Uterus (tissue), 2 donors: ENCODE measurements around the gene HDLBP.

Experiments
- POLR2A ChIP-seq, 2 donors: fragments of 450-650 bp; IDR thresholded peaks; one replicate each; pipeline ENCODE4 v1.6.1; 2016; ENCODE audit warnings: antibody characterized with exemption in 2 of 2, mild to moderate bottlenecking in 1 of 2, moderate library complexity in 1 of 2
- TF ChIP-seq, protein P1 (sequence below), 4 experiments: fragments of 200-600 bp in 2 of 4; fragments of 450-650 bp in 2 of 4; sonication (generic) in 2 of 4; IDR thresholded peaks; one replicate each; pipeline ENCODE4 v1.5.1; 2016 to 2019; ENCODE audit warnings: antibody characterized with exemption in 4 of 4, mild to moderate bottlenecking in 2 of 4, moderate library complexity in 1 of 4

DNA sequence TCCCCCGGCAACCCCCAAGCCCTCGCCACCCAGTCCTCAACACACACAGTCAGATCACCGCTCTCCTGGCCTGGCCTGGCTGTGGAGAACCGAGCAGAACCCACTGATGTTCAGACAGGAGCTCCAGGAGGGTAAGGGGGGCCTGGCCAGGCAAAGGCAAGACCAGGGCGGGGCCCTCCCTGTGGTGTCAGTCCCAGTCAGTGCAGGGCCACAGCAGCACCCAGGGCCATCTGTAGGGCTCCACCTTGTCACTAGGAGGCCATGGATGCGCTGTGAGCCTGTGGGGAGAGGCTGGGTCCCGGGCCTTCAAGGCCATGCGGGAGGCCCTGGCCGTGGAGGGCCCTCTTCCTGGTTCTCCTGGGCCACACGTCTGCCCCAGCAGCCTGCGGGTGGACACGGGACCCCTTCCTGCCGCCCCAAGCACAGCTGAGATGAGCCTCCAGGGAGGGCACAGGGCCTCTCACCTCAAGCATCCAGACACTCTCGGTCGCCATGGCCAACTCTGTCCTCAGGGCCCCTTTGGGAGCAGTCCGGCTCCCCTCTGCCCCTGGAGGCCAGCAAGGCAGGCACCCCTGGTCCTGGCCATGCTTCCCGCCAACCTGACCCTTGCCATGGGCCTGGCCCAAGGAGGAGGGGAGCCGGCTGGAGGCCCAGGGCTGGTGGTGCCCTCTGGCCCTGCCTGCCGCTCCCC lies 125.0 kb downstream of the HDLBP start:
- TF ChIP-seq, protein P1, sequence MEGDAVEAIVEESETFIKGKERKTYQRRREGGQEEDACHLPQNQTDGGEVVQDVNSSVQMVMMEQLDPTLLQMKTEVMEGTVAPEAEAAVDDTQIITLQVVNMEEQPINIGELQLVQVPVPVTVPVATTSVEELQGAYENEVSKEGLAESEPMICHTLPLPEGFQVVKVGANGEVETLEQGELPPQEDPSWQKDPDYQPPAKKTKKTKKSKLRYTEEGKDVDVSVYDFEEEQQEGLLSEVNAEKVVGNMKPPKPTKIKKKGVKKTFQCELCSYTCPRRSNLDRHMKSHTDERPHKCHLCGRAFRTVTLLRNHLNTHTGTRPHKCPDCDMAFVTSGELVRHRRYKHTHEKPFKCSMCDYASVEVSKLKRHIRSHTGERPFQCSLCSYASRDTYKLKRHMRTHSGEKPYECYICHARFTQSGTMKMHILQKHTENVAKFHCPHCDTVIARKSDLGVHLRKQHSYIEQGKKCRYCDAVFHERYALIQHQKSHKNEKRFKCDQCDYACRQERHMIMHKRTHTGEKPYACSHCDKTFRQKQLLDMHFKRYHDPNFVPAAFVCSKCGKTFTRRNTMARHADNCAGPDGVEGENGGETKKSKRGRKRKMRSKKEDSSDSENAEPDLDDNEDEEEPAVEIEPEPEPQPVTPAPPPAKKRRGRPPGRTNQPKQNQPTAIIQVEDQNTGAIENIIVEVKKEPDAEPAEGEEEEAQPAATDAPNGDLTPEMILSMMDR (IDR thresholded peaks at IDR 0.05), result no peak
- no peak for TF ChIP-seq POLR2A (IDR thresholded peaks at IDR 0.05)
